IPS-NIHi7 (cell line): Measurements from ENCODE around the gene MSANTD1.
"Not testable (repeated sequence)": the region's sequence is repeated elsewhere in the genome, so short reads cannot be mapped to it uniquely, and the experiment has no call there.

Experiments used
- DNase-seq: peaks from one replicate; pipeline ENCODE4 v3.0.0; 2012; ENCODE audit warnings: mixed read lengths; ENCODE audit errors: extremely low spot score

Gene MSANTD1

GRCh38 chr4:3288571-3289094 is 39.7 kb downstream of the MSANTD1 start:
- no peak for DNase-seq

- no peak for DNase-seq
Observed at GRCh38 chr4:3290476-3290875, 41.5 kb downstream of the MSANTD1 start.

GRCh38 chr4:3290889-3291321 is 41.9 kb downstream of the MSANTD1 start:
- DNase-seq: no peak

- peak; percentile 56 for DNase-seq
Observed at GRCh38 chr4:3291411-3291968, 42.5 kb downstream of the MSANTD1 start.

GRCh38 chr4:3291969-3292570 is 43.1 kb downstream of the MSANTD1 start:
- DNase-seq: peak; percentile 59

GRCh38 chr4:3292571-3293400 is 43.8 kb downstream of the MSANTD1 start, which contains the start of gene RGS12:
TSS of gene RGS12 (plus strand) at chr4:3293021. CDS start at chr4:3316171, 23,150 bp downstream.
- DNase-seq: peak; percentile 100

GRCh38 chr4:3293401-3294391 is 44.7 kb downstream of the MSANTD1 start:
- no peak for DNase-seq

GRCh38 chr4:3294401-3295241 is 45.7 kb downstream of the MSANTD1 start:
- DNase-seq: no peak

GRCh38 chr4:3295837-3296624 is 47.1 kb downstream of the MSANTD1 start:
- DNase-seq: no peak

GRCh38 chr4:3296651-3297050 is 47.7 kb downstream of the MSANTD1 start:
- DNase-seq: no peak

GRCh38 chr4:3297066-3297859 is 48.3 kb downstream of the MSANTD1 start:
- no peak for DNase-seq

GRCh38 chr4:3299122-3299975 is 50.4 kb downstream of the MSANTD1 start:
- no peak for DNase-seq

GRCh38 chr4:3299976-3300671 is 51.2 kb downstream of the MSANTD1 start:
- DNase-seq: no peak

- not testable (repeated sequence) for DNase-seq
Observed at GRCh38 chr4:3300882-3301281, 51.9 kb downstream of the MSANTD1 start.

- DNase-seq: no peak
Observed at GRCh38 chr4:3301450-3302172, 52.7 kb downstream of the MSANTD1 start.

GRCh38 chr4:3302173-3302785 is 53.3 kb downstream of the MSANTD1 start:
- no peak for DNase-seq
